Caco-2 (cell line): Measurements from ENCODE around the gene LILRA5. TPM values are rescaled to one million over a fixed set of nuclear protein-coding genes. Genes with fewer than 3 reads are reported as not detected.
"Not testable (repeated sequence)": the region's sequence is repeated elsewhere in the genome, so short reads cannot be mapped to it uniquely, and the experiment has no call there.

ENCODE experiments used
- Bru-seq: library from RNA; stranded (reverse); fragments of 400-500 nt; gene quantifications from one replicate; lab custom pipeline; 2021; lab: Mats Ljungman, UMichigan
- BruChase-seq, 2 experiments: library from RNA; stranded (reverse); fragments of 400-500 nt; gene quantifications; one replicate each; lab custom pipeline; 2021; lab: Mats Ljungman, UMichigan
- BruUV-seq: library from RNA; stranded (reverse); fragments of 400-500 nt; replicated peaks from 2 replicates; lab custom pipeline; 2021; lab: Mats Ljungman, UMichigan
- CTCF ChIA-PET: fragments of 300-600 bp; sonication (Branson Sonifier 250); formaldehyde crosslinking; loops from one replicate; lab custom pipeline; 2022; ENCODE audit warnings: antibody characterized with exemption; lab: Charles Lee
- POLR2A ChIA-PET: fragments of 300-600 bp; sonication (Branson Sonifier 250); formaldehyde crosslinking; loops from one replicate; lab custom pipeline; 2022; ENCODE audit warnings: antibody characterized with exemption; lab: Charles Lee
- DNase-seq, 2 experiments: peaks; one replicate each; pipeline versions ENCODE4 v3.0.0 to v3.0.0-alpha.2; 2020 to 2022
- H3K27me3 ChIP-seq: replicated peaks from 2 replicates; pipeline ENCODE4 v1.6.0; 2011; ENCODE audit warnings: low read length; ENCODE audit not compliant: control insufficient read depth, insufficient read depth
- H3K36me3 ChIP-seq: 2 replicates; pipeline ENCODE4 v1.5.1; 2011; ENCODE audit warnings: low read length; ENCODE audit not compliant: control insufficient read depth, insufficient read depth
- H3K4me1 ChIP-seq: fragments of 250-450 bp; sonication (Bioruptor Pico); 2 replicates; pipeline ENCODE4 v1.5.1; 2020; ENCODE audit warnings: mild to moderate bottlenecking
- H3K4me3 ChIP-seq: 2 replicates; pipeline ENCODE4 v1.5.1; 2011; ENCODE audit warnings: low read depth, mild to moderate bottlenecking, control low read depth, low read length
- H3K9me3 ChIP-seq: fragments of 250-450 bp; sonication (Bioruptor Pico); 2 replicates; pipeline ENCODE4 v1.5.1; 2020; ENCODE audit warnings: mild to moderate bottlenecking, moderate library complexity
- H3K27ac Mint-ChIP-seq: one replicate; pipeline ENCODE4 v1.8.0; 2022; ENCODE audit warnings: mixed read lengths; ENCODE audit not compliant: unreplicated experiment
- H3K27me3 Mint-ChIP-seq: one replicate; pipeline ENCODE4 v1.8.0; 2022; ENCODE audit warnings: mixed read lengths; ENCODE audit not compliant: insufficient read depth, unreplicated experiment
- H3K36me3 Mint-ChIP-seq: one replicate; pipeline ENCODE4 v1.8.0; 2022; ENCODE audit warnings: mild to moderate bottlenecking, mixed read lengths; ENCODE audit not compliant: insufficient read depth, unreplicated experiment
- H3K4me1 Mint-ChIP-seq: one replicate; pipeline ENCODE4 v1.8.0; 2022; ENCODE audit warnings: low read depth, mixed read lengths; ENCODE audit not compliant: unreplicated experiment
- H3K4me3 Mint-ChIP-seq: one replicate; pipeline ENCODE4 v1.8.0; 2022; ENCODE audit warnings: mild to moderate bottlenecking, moderate library complexity, mixed read lengths; ENCODE audit not compliant: unreplicated experiment
- H3K9me3 Mint-ChIP-seq: one replicate; pipeline ENCODE4 v1.8.0; 2022; ENCODE audit warnings: mixed read lengths; ENCODE audit not compliant: unreplicated experiment
- CTCF ChIP-seq, 2 experiments: fragments of 200-600 bp in 1 of 2; IDR thresholded peaks; 1 replicate in 1 of 2; 2 replicates in 1 of 2; pipeline versions ENCODE4 v1.5.1 to v1.8.0; 2011 to 2022; ENCODE audit warnings: antibody characterized with exemption in 1 of 2, control low read depth in 1 of 2, inconsistent platforms in 1 of 2, low read depth in 1 of 2, low read length in 1 of 2, mild to moderate bottlenecking in 1 of 2, moderate library complexity in 1 of 2; ENCODE audit not compliant: insufficient read depth in 1 of 2, severe bottlenecking in 1 of 2, unreplicated experiment in 1 of 2
- intact Hi-C: fragments of 100-400 bp; cut with micrococcal nuclease; formaldehyde crosslinking; loops from one replicate; pipeline ENCODE4 v1.10.0; 2022; ENCODE audit not compliant: unreplicated experiment
- long read RNA-seq: library from polyadenylated mRNA; stranded (forward); transcript quantifications from one replicate; pipeline ENCODE4 v2.0.0, GENCODE V29; 2022
- total RNA-seq: library from RNA; stranded (reverse); gene quantifications from 2 replicates; pipeline ENCODE4 v1.2.3, GENCODE V29; 2022

LILRA5 gene
- not detected in 2 replicates for total RNA-seq
- not detected for Bru-seq, nascent RNA
- BruChase-seq, experiment 1, labeled RNA remaining after a 2-hour chase = not detected
- not detected for BruChase-seq, experiment 2, labeled RNA remaining after a 6-hour chase
- long read RNA-seq = 0 reads

- ChIA-PET POLR2A (no interaction called here), CTCF (no interaction called here)
- H3K9me3 Mint-ChIP-seq = no peaks in the 10 kb centered on the region
- no peak within 1 kb of the TSS for H3K4me3 ChIP-seq
- H3K27ac Mint-ChIP-seq = no peak within 1 kb of the TSS
- no peak within 1 kb of the TSS for H3K4me3 Mint-ChIP-seq
- no peaks in the 10 kb centered on the region for H3K36me3 Mint-ChIP-seq
- no peaks in the 10 kb centered on the region for H3K4me1 Mint-ChIP-seq
- no peak for DNase-seq
- TF ChIP-seq CTCF (IDR thresholded peaks at IDR 0.05; ENCODE audit: insufficient read depth in 1 of 2, low read depth in 1 of 2, low read length in 1 of 2, severe bottlenecking in 1 of 2, unreplicated experiment in 1 of 2) = no peak
- intact Hi-C loops = no loop called here
- H3K36me3 ChIP-seq = no peaks in the 10 kb centered on the region
- no peaks in the 10 kb centered on the region for H3K27me3 ChIP-seq
- H3K9me3 ChIP-seq = no peaks in the 10 kb centered on the region
- H3K4me1 ChIP-seq = no peaks in the 10 kb centered on the region
- no TSS peak for BruUV-seq
- peaks cover 16% of the 10 kb centered on the region for H3K27me3 Mint-ChIP-seq
Observed at GRCh38 chr19:54312436-54313377, at the start of gene LILRA5. Gene LILRA5 (minus strand): TSS chr19:54313166. CDS start chr19:54313019, 147 bp downstream.

GRCh38 chr19:54361680-54362422, 48.9 kb upstream of the LILRA5 start:
- H3K4me1 Mint-ChIP-seq, intact Hi-C loops, H3K9me3 Mint-ChIP-seq, H3K36me3 Mint-ChIP-seq, H3K36me3 ChIP-seq, H3K9me3 ChIP-seq, BruUV-seq, DNase-seq, H3K4me3 ChIP-seq, H3K4me1 ChIP-seq, POLR2A ChIA-PET, CTCF ChIA-PET, H3K27me3 Mint-ChIP-seq, H3K27me3 ChIP-seq, H3K27ac Mint-ChIP-seq, H3K4me3 Mint-ChIP-seq: not testable (repeated sequence)

GRCh38 chr19:54359149-54359820, 46.3 kb upstream of the LILRA5 start:
- peak in 1 of 2 experiments; percentile 55 for TF ChIP-seq CTCF (IDR thresholded peaks at IDR 0.05; ENCODE audit: insufficient read depth in 1 of 2, low read depth in 1 of 2, low read length in 1 of 2, severe bottlenecking in 1 of 2, unreplicated experiment in 1 of 2)
- H3K36me3 Mint-ChIP-seq, H3K4me1 Mint-ChIP-seq, CTCF ChIA-PET, H3K4me3 ChIP-seq, H3K27me3 Mint-ChIP-seq, POLR2A ChIA-PET, H3K27me3 ChIP-seq, H3K9me3 ChIP-seq, H3K4me3 Mint-ChIP-seq, intact Hi-C loops, H3K27ac Mint-ChIP-seq, H3K9me3 Mint-ChIP-seq, H3K36me3 ChIP-seq, BruUV-seq, H3K4me1 ChIP-seq: not testable (repeated sequence)
- DNase-seq = peak in 1 of 2 experiments; percentile 64
